ENCODE data around the gene CERS6. TPM values are rescaled to one million over a fixed set of nuclear protein-coding genes. Genes with fewer than 3 reads are reported as not detected.

The CERS6 gene
- total and polyA plus RNA-seq, 2 experiments from 2014 or later = 40.9 to 99.1 TPM

DNA sequence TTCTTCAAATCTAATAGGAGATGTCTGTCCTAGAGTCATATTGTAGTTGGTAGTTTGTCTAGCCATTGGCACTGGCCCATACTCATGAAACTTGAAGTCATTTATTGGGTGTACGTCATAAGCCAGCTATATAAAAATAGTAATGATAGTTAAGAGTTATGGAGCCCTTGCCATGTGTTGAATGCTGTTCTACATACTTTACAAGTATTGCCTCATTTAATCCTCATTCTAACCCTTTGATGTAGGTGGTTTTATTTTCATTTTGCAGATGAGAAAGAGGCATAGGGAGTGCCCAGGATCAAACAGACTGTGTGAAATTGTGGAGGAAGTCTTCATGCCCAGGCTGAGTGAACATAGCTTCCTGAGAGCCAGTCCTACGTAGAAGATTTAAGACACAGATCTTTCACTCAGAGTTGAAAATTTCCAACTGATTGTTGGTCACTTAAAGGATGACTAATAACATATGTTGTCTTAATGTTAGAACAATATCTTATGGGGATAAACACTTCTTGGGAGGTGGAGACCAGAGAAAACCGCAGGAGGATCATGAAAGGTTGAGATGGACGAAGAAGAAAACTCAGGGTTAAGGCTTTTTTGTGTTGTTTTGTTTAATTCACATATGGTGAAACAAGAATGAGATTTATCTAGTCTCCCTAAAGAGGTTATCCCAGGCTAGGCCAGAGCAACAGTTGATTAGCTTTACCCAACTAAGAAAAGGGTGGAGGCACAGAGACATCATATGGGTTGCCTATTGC is 156.0 kb downstream of the CERS6 start:
- Histone ChIP-seq H3K9me2 (replicated peaks; ENCODE audit: insufficient read depth) (no peaks in the 10 kb centered on the region), H3K79me2 (peaks cover 93% of the 10 kb centered on the region), H3K36me3 (replicated peaks; ENCODE audit: insufficient read depth, low read depth) (no peaks in the 10 kb centered on the region), H3K27me3 (no peaks in the 10 kb centered on the region), H3K4me1 (ENCODE audit: insufficient read depth) (no peaks in the 10 kb centered on the region), H3K27ac (no peak overlapping the region), H3K4me3 (no peak overlapping the region), H3K9me3 (ENCODE audit: low read depth) (no peaks in the 10 kb centered on the region), H3K4me2 (no peak overlapping the region), H2AFZ (no peak overlapping the region), H4K20me1 (ENCODE audit: insufficient read depth, poor library complexity, severe bottlenecking) (no peaks in the 10 kb centered on the region)
- DNase-seq (ENCODE audit: low spot score) = no peak
- WGBS (ENCODE audit: low lambda C conversion rate, missing lambda C conversion rate) = 89% methylated on average over 4 of the region's 4 CpGs
- no peak for TF ChIP-seq EZH2 (IDR thresholded peaks at IDR 0.05; ENCODE audit: borderline replicate concordance)
- TF ChIP-seq EZH2phosphoT487 (IDR thresholded peaks at IDR 0.05; ENCODE audit: low read depth, severe bottlenecking, unreplicated experiment) = no peak
- TF ChIP-seq, protein P1, sequence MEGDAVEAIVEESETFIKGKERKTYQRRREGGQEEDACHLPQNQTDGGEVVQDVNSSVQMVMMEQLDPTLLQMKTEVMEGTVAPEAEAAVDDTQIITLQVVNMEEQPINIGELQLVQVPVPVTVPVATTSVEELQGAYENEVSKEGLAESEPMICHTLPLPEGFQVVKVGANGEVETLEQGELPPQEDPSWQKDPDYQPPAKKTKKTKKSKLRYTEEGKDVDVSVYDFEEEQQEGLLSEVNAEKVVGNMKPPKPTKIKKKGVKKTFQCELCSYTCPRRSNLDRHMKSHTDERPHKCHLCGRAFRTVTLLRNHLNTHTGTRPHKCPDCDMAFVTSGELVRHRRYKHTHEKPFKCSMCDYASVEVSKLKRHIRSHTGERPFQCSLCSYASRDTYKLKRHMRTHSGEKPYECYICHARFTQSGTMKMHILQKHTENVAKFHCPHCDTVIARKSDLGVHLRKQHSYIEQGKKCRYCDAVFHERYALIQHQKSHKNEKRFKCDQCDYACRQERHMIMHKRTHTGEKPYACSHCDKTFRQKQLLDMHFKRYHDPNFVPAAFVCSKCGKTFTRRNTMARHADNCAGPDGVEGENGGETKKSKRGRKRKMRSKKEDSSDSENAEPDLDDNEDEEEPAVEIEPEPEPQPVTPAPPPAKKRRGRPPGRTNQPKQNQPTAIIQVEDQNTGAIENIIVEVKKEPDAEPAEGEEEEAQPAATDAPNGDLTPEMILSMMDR (IDR thresholded peaks at IDR 0.05; ENCODE audit: poor library complexity) = no peak

DNA sequence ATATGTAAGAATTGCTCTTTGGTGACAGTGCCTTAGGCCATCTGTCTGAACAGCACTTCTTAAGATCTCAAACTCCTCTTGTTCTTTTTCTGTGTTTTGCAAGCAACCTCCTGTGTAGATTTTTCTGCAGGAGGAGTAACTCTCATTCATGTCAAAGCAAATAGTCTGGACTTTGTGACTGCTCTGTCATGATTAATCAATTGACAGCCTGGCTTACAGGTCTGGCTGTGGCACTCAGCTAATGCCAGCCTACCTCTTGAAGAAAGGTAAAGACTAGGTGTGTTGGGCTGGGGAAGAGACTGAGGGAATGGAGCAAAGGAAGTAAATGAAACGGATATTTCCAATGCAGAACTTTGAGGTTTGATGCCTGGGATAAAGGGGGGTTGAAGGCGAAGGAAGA is 156.6 kb downstream of the CERS6 start:
- Histone ChIP-seq H3K9me2 (replicated peaks; ENCODE audit: insufficient read depth) (no peaks in the 10 kb centered on the region), H3K4me3 (no peak overlapping the region), H3K27me3 (no peaks in the 10 kb centered on the region), H3K4me1 (ENCODE audit: insufficient read depth) (no peaks in the 10 kb centered on the region), H3K27ac (no peak overlapping the region), H4K20me1 (ENCODE audit: insufficient read depth, poor library complexity, severe bottlenecking) (no peaks in the 10 kb centered on the region), H3K79me2 (peaks cover 92% of the 10 kb centered on the region), H2AFZ (no peak overlapping the region), H3K36me3 (replicated peaks; ENCODE audit: insufficient read depth, low read depth) (no peaks in the 10 kb centered on the region), H3K4me2 (no peak overlapping the region), H3K9me3 (ENCODE audit: low read depth) (no peaks in the 10 kb centered on the region)
- no peak for DNase-seq (ENCODE audit: low spot score)
- WGBS (ENCODE audit: low lambda C conversion rate, missing lambda C conversion rate) = 92% methylated on average over 2 of the region's 2 CpGs
- no peak for TF ChIP-seq EZH2phosphoT487 (IDR thresholded peaks at IDR 0.05; ENCODE audit: low read depth, severe bottlenecking, unreplicated experiment)
- TF ChIP-seq EZH2 (IDR thresholded peaks at IDR 0.05; ENCODE audit: borderline replicate concordance) = no peak
- TF ChIP-seq, protein P1 (IDR thresholded peaks at IDR 0.05; ENCODE audit: poor library complexity) = no peak

DNA sequence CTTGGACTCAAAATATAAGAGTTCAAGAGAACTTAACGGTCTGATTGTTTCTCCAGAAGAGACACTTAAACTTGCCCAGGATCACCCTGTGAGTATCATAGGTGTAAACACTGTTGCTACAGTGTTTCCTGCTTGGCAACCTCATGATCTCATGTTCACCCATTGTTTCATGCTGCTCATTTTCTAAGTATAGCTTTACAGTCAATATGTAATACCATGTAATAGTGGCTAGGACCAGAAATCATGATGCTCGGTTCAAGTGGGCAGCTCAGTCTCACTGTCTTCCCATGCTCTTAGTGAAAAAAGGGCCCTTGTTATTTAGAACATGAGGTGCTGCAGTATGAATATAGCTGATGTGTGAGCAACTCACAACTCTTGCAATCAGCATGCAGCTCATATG is 157.5 kb downstream of the CERS6 start:
- H3K4me3 ChIP-seq = no peak overlapping the region
- no peaks in the 10 kb centered on the region for H4K20me1 ChIP-seq (ENCODE audit: insufficient read depth, poor library complexity, severe bottlenecking)
- no peak overlapping the region for H3K27ac ChIP-seq
- no peak for DNase-seq (ENCODE audit: low spot score)
- H3K9me2 ChIP-seq (replicated peaks; ENCODE audit: insufficient read depth) = no peaks in the 10 kb centered on the region
- peaks cover 91% of the 10 kb centered on the region for H3K79me2 ChIP-seq
- H2AFZ ChIP-seq = no peak overlapping the region
- no peaks in the 10 kb centered on the region for H3K27me3 ChIP-seq
- no peaks in the 10 kb centered on the region for H3K4me1 ChIP-seq (ENCODE audit: insufficient read depth)
- H3K36me3 ChIP-seq (replicated peaks; ENCODE audit: insufficient read depth, low read depth) = peaks cover 2% of the 10 kb centered on the region
- no peaks in the 10 kb centered on the region for H3K9me3 ChIP-seq (ENCODE audit: low read depth)
- TF ChIP-seq EZH2 (IDR thresholded peaks at IDR 0.05; ENCODE audit: borderline replicate concordance) (no peak), EZH2phosphoT487 (IDR thresholded peaks at IDR 0.05; ENCODE audit: low read depth, severe bottlenecking, unreplicated experiment) (no peak)
- TF ChIP-seq, protein P1 (IDR thresholded peaks at IDR 0.05; ENCODE audit: poor library complexity) = no peak
- 94% methylated on average over 2 of the region's 2 CpGs for WGBS (ENCODE audit: low lambda C conversion rate, missing lambda C conversion rate)
- no peak overlapping the region for H3K4me2 ChIP-seq
